HG02610 (cell line): ENCODE results near the gene HAO1.
"Not testable (repeated sequence)": the region's sequence is repeated elsewhere in the genome, so short reads cannot be mapped to it uniquely, and the experiment has no call there.

Source experiments
- ATAC-seq: cut with Tn5 transposase; IDR thresholded peaks from one replicate; pipeline ENCODE4 v1.9.1; 2021; ENCODE audit warnings: mild to moderate bottlenecking, moderate library complexity; ENCODE audit not compliant: unreplicated experiment

Gene HAO1

DNA sequence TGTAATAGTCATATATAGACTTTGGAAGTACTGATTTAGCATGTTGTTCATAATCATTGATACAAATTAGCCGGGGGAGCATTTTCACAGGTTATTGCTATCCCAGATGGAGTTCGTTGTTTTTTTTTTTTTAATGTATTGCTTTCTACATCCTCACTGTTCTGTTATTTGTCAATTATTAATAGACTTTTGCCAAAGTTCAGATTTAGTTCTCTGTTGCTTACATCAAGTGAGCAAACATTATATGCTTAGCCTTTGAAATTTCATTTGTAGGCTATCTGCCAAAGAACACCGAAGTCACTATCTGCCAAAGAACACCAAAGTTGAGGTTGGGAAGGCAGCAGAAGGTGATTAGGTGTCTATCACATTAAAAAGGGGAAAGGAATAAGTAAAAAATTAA is at the start of gene HAO1:
TSS of gene HAO1 (minus strand) at position 118 of the 400 bp plus-strand sequence. CDS start at position 82, 36 bp downstream.
- no peak for ATAC-seq

DNA sequence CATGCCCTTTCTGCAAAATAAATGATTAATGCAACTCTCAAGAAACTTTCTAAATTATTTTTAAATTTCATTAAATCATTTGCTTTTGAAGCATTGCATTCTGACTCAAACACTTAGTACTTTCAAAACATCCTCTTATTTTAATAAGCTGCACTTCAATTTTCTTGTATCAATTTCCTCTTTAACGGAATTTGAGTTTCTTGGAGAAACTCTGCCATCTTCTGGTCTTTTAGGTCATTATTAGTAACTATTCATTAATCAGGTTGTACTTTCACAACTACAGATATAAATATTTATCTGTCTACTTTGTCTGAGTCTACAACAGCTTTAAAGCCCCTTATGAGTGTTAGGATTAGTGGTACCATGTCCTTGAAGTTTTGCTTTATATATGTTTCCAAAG is 49.1 kb upstream of the HAO1 start:
- ATAC-seq = no peak

DNA sequence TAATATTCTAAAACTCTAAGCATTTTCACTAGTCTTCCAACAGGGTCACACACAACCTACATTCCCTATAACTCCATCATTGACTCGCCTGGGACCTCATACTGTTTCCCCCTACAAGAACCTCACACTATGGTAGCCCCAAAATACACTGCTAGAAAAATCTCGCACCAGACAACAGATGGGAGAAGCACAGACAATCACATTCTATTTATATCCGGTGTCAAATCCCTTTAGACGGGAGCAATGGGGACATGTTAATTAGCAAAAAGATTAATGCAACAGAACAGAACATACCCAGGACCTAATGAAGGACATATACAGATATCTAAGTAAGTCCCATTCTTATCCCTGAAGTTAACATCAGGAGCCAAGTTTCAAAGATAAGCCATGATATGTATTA is 45.7 kb upstream of the HAO1 start:
- ATAC-seq = no peak

DNA sequence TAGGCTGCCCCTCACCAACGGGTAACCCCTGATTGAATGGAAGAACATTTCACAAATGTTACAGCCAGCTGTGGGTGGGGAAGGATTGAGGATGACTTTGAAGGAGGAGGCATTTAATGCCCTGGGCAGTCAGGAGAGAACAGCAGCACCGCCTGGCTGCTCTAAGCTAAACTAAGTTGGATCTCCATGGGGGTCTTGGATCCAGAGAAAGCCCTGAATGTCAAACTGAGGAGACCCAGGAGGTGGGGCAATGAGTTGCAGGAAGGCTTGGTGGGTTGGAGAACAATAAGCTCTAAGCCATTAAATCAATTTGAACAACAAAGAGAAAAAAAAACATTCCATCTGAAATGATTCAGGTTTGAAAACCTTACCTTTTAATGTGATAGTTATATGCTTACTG is 43.9 kb upstream of the HAO1 start:
- no peak for ATAC-seq

DNA sequence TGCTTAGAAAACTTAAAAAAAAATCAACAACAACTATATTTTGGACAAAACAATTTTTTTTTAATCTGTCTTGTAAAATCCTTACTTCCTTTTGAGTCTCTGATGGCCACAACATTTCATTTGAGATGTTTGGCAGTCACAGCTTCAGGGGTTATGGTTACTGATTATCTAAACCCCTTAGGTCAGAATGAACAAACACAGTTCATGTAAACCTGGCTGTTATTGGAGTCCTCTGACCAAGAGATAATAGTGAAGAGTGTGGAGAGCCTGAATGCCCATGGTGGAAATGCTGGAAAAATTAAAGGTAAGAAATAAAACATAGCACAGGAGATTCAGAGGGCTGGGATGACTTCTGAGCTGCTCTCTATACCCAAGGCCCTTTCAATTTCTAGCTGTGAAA is 41.1 kb upstream of the HAO1 start:
- no peak for ATAC-seq

DNA sequence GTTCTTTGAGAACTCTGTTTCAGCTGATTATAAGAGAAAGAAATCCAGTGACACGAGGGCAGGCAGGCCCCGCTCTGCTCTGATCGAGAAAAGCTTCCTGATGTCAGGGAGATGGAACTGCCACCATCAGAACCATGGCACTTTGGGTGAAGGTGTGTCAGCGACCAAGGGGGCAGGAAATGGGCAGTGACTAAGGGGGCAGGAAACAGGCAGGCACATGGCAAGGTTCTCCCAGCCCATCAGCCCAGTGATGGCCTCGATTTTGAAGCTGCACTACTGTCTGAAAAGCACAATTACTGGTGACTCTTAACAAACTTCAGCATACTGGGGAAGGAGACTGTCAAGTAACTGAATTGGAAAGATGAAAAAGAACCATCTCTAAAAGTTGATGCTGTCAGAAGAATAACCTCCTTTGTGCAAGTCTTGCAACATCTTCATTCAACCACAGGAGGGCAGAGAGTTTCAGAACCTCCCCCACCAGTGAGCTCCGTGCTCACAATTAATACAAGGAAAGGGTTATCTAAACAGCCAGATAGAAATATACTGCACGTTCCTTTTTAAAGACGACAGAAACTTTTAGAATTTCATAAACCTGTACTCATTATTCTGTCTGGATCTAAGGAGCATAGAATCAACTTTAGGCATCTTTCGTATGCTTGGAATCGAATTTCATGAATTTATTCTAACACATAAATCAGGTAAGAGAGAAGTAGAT is 40.2 kb upstream of the HAO1 start:
- ATAC-seq = peak; percentile 54

DNA sequence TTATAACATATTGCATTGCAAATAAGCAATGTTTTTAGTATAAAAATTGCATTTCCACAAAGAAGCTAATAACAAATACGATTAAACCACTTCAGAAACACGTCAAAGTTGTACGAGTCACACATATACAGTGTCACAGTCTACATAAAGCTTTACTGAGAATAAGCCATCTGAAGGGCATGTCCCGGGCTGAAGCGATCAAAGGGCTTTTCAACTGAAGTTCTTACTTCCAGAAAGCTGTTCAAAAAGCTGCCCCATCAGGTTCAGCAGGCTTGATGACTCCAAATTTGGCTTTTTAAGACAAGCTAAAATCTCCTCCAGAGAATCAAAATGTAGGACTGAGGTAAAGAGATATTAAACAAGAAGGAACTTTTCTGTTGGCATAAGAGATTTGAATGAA is 37.5 kb upstream of the HAO1 start:
- no peak for ATAC-seq

DNA sequence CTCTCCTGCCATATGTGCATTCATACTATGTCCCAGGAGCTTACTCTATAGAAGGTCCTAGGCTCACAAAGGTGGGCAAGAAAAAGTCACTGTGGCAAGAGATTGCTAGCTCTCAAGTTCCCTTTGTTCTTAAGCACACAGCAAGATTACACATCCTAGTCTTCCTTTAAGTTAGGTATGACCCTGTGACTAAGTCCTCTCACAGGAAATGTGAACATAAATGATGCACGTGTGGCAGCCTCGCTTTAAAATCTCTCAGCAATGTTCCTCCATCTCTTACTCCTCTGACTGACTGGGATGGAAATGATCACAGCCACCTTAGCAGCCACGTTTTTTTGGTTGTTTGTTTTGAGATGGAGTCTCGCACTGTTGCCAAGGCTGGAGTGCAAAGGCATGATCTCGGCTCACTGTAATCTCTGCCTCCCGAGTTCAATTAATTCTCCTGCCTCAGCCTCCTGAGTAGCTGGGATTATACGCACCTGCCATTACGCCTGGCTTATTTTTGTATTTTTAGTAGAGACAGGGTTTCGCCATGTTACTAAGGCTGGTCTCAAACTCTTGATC is 35.7 kb upstream of the HAO1 start:
- no peak for ATAC-seq

DNA sequence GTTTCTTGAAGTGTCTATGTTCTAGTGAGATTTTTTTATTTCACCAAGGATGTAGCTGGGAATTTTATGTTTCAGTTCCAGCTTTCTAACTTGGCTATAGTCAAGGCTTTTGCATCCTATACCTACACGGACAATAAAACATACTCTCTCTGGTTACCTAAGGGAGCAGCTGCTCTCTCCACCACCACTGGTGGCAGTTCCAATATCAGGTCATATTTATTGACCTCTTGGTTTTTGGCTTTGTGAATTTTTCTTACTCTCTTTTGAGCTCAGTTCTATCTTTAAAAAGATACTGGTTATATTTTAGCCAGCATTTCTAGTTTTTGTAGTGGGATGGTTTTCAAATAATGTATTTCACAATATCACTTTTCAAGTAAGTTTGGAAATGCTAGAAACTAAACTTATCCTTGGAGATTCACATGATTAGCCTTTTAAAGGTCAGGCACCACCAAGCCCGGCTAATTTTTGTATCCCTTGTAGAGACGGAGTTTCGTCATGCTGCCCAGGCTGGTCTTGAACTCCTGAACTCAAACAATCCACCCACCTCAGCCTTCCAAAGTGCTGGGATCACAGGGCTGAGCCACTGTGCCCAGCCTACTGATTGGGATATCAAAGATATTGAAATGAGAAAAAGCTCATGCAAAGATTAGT is 34.7 kb upstream of the HAO1 start:
- ATAC-seq = no peak

DNA sequence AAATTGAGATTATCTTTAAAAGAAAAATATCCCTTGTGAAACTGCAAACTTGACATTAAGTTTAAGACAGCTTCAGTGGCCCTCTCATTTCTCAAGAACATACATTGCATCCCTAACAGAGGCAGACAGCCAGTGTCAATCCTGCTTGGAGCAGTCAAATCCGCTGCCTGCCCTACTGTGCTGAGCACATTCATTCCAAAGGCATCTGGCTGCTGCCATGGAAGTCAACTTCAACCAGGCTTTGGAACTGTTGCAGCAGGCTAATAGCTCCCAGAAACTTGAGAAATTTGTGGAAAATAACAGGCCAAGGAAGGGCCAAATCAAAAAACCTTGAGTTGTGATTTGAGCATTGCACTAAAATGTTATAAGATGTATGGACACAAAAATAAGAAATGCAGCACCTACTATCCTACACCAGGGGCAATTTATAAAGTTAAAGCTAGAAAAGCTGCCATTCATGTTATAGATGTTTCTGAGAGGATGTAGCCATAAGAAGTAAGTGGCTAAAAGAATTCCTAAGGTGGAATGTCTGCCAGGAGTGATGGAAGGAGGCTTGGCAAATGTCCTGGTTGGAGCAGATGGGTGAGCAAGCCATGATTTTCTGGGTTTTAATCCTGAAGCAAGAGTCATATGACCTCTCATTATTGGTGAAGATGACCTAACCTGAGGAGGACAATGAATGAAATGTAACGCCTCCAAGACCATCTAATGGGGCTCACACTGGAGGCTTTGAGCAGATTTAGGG is 31.4 kb upstream of the HAO1 start:
- ATAC-seq = no peak

DNA sequence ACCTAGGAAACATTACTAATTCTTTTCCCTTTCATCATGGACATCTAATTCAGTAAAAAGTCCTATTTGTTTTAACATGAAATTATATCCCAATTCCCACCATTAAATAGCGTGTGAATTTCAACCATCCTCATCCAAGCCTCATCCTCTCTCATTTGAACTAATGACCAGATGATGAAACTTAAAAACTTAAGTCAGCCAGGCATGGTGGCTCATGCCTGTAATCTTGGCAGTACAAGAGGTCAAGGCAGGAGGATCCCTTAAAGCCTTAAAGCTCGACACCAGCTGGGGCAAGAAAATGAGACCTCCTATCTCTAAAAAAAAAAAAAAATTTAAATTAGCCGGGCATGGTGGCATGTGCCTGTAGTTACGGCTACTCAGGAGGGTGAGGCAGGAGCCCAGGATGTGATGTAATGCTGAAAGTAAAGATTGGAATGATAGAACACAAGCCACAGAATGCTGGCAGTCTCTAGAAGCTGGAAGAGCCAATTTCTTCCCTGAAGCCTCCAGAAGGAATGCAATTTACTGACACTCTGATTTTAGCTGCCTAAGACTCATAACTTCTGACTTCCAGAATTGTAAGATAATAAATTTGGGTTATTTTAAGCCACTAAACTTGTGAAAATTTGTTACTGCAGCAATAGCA is 27.1 kb upstream of the HAO1 start:
- ATAC-seq = no peak

DNA sequence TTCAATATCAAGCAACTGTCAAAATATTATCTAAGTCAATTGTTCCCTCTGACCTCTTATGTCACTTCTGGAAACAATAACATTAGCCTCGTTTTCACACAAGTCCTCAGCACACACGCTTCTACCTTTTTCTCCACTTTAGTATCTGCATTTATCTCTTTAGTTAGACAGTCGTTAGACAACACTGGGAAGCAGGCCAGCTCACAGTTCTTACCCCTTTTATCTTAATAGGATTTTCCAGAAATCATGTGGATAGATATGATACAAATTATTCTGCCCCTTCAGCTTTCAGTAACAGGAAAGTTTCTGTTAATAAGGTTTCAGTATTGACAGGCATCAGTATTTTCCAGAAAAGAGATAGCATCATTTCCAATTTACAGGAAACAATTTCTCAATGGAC is 25.9 kb upstream of the HAO1 start:
- ATAC-seq = no peak

DNA sequence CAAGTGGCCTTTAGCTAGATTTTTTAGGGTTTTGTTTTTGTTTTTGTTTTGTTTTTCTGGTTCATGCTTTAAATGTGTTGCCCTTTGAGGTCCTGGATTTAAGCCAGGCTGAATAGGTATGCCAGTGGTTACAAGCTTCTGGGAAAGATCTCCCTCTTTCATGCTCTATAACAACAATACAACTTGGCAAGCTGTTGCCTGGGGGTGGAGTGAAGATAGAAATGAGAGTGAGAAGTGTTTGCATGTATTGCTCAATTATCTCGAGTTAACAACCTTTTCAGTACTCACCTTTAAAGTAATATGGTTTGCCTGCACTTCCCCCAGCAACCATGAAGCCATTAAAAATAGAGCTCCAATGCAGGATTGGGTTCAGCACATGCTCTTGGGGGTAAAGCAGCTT is 19.2 kb upstream of the HAO1 start:
- ATAC-seq = no peak

DNA sequence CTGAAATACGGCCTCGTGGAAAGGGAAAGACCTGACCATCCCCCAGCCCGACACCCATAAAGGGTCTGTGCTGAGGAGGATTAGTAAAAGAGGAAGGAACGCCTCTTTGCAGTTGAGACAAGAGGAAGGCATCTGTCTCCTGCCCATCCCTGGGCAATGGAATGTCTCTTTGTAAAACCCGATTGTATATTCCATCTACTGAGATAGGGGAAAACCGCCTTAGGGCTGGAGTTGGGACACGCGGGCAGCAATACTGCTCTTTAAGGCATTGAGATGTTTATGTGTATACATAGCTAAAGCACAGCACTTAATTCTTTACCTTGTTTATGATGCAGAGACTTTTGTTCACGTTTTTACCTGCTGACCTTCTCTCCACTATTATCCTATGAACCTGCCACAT is 16.3 kb upstream of the HAO1 start:
- ATAC-seq = not testable (repeated sequence)

DNA sequence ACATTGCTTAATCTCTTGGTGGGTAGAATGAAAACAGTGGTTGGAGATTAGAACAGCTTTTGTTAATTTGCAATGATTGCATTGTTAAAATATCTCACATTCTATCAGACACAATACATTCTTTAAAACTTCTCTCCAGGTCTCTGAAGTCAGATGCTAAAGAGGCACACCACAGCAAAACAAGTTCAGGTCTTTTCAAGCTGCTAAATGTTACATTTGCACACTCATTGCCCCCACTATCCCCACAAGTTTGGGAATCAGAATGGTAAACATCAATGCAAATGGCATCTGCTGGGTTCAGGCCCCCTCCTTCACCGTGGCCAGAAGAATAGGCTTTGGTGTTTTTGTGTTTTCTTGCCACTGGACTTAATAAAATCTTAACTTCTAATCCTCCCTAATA is 10.1 kb upstream of the HAO1 start:
- ATAC-seq = no peak

DNA sequence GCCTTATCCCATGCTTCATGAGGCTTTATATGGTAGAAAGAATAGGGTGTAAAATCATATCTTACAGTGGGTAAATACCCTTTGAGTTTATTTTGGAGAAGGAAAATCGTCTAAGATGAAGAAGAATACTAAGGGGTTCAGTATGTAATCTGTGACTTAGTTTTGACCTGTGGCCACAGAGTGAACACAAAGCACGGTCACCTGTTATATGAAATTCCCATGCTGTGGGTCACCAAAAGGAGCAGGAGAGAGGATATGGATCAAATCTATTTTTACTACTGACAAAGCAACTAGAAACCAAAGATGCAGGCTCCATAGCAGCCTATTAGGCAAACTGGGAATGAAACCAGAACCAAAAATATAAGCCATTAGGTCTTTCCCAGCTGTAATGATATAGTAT is 3.6 kb upstream of the HAO1 start:
- no peak for ATAC-seq

DNA sequence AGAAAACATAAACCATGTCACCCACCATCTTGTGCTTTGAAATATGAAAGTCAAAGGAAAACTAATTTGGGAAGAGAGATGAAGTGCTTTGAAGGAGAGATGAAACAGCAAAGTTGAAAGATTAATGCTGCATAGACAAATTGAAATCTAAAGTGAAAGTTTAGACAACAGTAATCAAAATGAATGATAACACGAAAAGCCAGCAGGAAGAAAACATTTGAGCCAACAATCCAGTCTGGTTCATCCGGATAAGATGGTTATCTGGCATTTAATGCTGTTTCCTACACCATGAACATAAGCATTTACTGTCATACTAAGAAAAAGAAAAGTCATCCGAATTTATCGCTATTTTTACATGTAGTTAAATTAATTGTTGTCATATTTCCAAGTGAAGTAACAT is 595 bp downstream of the HAO1 start:
- no peak for ATAC-seq

DNA sequence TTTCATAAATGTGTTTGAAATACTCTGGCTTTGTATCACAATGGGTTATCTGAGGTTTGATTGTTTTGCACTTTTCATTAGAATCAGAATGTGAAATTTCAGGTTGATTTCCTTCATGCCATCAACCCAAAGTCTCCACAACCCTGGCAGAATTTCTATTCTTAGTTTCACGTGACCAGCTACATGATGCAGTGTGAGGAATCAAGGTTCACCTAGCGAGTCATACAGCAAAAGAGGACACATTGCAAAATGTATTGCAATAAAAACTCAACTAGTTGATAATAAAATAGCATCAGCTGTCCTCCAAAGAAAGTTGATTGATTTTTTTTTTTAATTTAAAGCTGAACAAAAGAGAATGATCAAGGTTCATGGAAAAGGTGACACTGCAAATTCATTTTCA is 2.2 kb downstream of the HAO1 start:
- no peak for ATAC-seq

DNA sequence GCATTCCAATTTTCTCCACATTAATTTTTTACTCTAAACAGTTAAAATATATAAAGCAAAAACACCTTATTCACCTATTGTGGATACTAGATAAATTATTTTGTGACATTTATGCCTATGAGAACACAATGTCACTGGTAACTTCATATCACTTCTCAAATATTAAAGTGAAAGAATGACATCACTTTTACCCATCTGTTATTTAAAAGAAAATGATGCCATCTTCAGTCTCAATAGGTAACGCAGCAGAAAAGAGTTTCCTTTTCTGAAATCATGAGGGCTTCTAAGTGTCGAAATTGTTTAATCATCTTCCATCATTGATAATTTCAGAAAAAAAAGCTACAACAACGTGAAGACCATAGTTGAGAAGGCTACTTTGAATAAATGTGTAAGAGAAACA is 2.9 kb downstream of the HAO1 start:
- ATAC-seq = no peak

DNA sequence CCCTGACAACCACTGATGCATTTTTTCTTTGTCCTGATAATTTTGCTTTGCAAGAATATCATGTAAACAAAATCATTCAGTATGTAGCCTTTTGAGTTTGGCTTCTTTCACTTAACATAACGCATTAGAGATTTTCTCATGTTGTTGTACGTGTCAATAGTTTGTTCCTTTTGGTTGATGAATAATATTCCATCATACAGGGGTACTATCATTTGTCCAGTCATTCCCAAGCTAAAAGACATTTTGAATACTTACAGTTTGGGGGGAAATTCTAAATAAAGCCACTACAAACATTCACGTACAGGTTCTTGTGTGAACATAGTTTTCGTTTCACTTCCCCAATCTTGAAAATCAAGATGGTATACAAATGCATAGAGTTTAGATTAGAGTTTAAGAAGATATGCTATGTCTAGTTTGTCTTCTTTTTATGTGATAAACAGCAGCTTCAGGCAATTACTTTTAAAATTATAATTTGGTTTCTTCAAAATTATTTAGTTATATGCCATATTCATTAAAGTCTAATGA is 5.2 kb downstream of the HAO1 start:
- no peak for ATAC-seq

DNA sequence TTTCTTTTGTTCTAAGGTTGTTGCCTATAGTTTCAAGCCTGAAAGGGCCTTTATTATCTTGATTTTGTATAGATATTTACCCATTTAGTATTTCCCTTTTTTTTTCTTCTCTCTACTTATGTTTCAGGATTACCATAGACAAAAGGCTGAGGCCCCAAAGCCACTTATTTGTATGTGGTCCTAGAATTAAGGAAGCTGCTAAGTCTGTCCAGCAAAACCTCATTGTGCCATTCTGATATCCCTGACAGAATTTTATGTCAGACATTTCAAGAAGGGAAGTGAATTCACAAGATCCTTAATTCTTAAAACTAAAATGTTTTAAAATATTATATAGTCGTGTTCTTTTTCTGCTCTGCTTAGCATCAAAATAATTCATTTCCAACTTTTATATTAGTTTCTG is 6.9 kb downstream of the HAO1 start:
- ATAC-seq = no peak
